Measurements from ENCODE around the gene SF3A2.

The SF3A2 gene

DNA sequence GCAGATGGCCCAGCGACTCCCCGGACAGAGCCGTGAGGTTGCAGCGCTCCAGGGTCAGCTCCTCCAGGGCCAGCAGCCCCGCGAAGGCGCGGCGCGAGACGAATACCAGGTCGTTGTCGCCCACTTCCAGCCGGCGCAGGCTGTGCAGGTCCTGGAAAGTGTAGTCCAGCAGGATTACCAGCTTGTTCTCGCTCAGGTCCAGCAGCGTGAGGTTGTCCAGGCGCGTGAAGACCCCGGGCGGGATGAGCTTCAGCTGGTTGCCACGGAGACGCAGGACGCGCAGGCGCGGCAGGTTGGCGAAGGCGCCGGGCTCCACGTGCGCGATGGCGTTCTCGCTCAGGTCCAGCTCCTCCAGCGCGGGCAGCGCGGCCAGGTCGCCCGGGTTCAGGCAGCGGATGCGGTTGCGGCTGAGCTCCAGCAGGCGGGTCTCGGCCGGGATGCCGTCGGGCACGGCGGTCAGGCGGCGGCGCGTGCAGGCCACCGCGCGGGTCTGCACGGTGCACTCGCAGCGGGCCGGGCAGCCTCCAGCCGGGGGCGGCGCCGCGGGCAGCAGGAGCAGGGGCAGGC is 54.6 kb downstream of the SF3A2 start:
- DNase-seq (ENCODE audit: low read depth, low spot score), result no peak

DNA sequence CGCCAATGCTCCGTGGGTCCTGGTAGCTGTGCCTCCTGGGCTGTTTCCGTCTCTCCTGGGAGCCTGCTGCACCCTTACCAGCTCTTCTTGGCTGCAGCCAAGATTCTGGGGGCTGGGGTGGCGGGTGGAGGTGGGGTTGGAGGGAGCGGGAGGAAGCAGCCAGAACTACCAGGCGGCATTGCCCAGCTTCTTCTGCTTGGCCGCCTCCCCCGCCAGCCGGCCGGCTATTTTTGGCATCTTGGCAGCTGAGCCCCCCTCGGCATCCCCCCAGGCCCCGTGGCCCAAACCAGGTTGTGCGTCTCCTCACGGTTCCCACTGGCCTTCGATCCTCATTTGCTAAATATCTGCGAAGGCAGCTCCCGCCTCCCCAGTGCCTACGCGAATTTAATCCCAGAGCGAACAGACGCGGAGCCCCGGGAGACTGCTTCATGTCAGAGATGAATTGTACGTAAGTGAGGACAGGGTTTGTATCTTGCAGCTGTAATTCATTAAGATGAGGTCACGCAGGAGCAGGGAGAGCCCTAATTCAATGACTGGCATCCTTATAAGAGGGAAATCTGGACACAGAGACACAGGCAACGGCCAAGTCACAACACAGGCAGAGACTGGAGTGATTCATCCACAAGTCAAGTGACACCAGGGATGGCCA is 58.2 kb downstream of the SF3A2 start:
- no peak for DNase-seq (ENCODE audit: low read depth, low spot score)

DNA sequence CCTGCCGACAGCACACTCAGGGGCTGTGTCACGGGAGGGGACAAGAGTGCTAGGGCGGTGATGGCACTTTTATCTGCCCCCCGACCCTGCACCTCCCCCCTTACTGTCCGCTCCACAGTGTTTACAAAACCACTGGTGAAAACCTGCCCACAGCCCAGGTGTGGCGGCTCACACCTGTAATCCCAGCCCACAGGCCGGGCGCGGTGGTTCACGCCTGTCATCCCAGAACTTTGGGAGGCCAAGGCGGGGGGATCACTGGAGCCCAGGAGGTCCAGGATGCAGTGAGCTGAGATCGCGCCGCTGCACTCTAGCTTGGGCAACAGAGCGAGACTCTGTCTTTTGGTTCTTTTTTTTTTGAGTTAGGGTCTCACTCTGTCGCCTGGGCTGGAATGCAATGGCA is 59.5 kb downstream of the SF3A2 start:
- DNase-seq (ENCODE audit: low read depth, low spot score), result no peak
